UCSD-AML1 (cell line): ENCODE data around the gene SLC35B3.
"Not testable (repeated sequence)": the region's sequence is repeated elsewhere in the genome, so short reads cannot be mapped to it uniquely, and the experiment has no call there.

Experiments used
- DNase-seq: peaks from one replicate; lab custom pipeline; 2025; ENCODE audit not compliant: unreplicated experiment; lab: John Stamatoyannopoulos, UW

SLC35B3 gene

DNA sequence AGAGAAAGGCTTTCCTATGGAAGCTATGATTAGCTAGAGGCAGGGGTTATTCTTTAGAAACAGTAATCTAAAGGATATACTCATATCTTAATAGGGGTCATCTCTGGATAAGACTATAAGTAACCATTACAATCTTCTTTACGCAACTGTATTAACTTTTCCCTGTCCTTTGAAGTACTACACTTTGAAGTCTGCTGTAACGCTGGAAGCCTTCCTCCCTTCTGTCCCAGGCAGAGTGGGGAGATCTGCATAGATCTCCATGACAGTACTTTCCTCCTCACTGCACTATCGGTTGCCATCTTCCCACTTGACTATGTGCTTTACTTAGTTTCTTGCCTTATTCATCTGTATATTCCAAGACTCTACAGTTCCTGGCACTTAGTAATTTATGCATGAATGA lies 20.1 kb downstream of the SLC35B3 start:
- DNase-seq: no peak

DNA sequence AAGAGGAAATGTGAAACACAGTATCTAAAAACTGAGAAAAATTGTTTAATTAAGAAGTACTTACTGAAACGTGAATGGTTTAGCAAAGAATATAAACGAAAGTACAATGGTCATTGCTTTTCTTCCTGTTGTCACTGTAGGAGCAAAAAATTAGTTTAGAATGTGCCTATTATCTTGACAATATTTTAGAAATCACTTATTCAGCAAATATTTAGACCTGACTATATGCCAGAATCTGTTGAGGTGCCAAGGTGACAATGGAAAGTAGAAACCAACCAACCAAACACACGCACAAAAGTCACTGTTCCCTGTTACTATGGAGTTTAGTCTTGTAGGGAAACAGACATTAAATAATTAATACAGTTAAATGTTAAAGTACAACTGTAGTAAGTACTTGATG lies 20.5 kb downstream of the SLC35B3 start:
- DNase-seq: no peak

DNA sequence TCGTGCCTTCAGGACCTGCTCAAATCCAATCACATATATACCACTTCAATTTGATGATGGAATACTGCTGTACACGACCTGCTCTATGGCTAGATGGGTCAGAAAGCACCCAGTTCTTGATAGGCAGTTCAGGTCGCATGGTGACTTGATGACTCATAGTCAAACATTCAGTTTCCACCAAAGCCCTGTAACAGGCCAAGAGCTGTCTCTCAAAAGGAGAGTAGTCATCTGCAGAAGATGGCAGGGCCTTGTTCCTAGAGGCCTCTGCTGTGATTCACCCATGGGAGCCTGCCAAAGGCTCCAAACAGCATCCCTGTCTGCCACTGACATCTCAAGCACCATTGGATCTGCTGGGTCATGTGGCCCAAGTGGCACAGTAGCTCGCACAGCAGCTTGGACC lies 29.4 kb downstream of the SLC35B3 start:
- not testable (repeated sequence) for DNase-seq

DNA sequence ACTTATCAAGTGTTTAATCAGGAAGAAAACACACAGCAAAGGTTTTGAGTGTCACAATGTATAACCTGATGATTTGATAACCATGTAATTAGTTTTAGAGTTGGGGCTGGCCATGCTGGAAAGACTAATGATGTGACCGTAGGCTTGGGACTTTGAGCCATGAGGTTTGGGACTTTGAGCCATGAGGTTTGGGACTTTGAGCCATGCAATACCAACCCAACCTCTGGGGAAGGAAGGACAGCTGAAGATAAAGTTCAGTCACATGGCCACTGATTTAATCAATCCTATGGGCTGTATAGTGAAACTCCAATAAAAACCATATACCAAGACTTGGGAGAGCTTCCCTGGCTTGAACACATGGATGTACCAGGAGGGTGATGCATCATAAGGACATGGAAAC lies 32.8 kb downstream of the SLC35B3 start:
- DNase-seq: no peak

DNA sequence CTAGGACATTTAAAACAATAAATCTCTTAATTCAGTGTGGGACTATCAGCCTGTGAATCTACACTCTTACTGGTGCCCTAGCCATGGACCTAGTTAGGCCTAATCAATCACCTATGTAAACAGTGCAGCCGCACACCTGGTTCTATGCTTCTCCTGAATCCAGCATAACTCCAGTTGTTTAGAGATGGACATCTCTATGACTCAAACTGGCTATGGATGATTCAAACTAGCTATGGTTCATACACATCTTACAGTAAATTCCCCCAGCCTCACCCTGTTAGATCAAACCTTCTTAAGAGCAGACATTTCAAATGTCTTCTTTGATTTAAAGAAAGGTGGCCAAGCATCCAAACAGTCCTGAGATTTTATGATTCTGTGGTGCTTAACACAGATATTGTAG lies 34.7 kb downstream of the SLC35B3 start:
- no peak for DNase-seq

DNA sequence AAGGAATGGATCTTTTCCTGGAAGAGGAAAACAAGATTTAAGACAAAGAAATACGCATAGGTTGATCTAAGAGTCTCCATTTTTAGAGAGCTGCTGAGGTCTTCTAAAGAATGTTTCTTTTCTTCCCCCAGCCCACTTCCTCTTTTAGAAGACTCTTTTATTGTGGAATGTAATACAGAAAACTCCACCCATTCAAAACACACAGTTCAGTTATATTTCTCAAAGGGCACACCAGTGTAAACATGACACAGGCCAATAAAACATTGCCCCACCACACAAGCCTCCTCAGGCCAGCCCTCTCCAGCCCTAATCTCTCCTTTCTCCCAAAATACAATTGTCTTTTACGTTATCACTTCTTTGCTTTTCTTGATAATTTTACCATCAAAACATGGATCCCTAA lies 42.8 kb downstream of the SLC35B3 start:
- DNase-seq: no peak

DNA sequence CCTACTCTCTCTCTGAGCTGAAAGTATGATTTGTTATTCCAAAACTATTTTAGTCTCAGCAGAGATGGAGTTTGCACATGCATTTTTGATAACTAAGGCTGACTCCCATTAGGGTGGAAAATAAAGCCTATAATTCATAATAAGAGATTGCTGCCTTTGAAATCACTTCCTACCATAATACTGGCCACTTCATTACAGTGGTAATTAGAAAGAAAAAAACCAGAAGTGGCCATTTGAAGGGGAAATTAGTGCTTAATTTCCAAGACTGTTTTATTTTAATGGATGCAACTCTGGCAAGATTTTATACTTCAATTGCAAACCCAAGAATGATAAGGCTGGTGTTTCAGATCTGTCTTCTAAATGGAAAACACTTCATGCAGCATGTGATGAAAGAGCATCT lies 43.4 kb downstream of the SLC35B3 start:
- no peak for DNase-seq

DNA sequence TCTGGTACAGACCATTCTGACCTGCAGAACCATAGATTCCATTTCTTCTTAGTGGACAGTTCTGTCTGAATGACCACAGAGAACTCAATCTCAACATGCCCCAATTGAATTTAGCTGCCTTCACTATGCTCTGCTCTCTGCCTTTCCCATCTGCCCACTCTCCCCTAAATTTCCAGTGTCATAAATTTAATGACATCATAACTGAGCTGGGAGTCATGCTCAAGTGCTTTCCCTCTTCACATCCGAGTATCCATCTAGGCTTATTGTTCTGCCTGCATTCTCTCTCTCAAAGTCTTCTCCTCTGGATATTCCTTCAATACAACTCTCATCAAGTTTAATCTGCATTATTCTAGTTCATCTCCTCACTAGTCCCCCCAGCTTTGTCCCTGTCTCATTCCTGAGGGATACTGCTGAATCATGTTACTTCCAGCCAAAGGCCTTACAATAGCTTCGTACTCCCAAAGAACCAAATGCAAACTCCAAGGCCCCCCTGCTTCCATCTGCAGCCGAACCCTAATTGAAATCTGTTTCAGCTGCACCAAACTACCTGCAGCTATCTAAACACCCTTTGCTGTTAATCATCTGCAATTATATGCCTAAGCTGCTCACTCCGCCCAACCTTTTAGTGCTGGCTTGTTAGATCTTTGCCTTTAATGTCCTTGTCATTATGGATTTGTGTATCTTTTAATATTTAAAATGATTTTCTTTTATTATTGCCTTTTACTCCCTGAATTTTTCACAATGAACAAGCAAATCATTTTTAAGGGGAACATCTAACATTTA lies 46.1 kb downstream of the SLC35B3 start:
- no peak for DNase-seq

DNA sequence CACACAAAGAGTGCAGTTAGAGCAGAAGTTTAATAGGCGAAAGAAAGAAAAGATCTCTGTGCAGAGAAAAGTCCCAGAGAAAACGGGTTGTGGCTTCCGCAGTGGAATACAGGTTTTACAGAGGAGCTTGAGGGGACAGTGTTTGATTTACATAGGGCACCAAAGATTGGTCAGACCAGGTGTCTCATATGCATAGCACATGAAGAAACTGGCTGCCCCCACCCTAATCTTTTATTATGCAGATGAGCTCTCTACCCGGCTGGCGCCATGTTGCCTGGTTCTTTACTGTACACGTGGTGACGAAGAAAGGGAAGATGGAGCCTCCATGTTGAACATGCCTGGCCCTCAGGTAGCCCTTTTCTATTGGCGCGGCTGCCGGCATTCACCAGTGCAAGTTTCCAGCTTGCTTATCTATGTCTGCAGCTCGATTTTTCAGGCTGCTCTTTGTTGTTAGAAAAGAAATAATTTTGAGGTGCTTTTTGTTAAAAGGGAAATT lies 47.4 kb downstream of the SLC35B3 start:
- DNase-seq: no peak

DNA sequence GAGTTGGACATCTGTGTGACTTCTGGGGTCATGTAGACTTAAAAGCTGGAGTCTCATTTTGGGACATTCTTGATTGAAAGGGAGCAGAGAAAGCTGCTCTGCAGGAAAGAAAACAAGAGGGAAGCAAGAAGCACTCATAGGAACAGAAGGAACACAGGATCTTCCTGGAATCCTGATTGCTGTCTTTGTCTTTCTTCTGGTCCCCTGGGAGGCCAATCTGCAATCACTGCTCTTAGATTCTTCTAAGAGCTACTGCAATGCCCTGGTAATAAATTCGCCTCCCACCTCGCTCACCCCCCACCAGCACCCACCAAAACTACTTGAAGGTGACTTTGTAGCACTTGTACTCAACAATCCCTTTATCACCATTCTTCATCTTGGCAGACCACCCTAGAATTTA lies 51.8 kb downstream of the SLC35B3 start:
- DNase-seq: no peak

DNA sequence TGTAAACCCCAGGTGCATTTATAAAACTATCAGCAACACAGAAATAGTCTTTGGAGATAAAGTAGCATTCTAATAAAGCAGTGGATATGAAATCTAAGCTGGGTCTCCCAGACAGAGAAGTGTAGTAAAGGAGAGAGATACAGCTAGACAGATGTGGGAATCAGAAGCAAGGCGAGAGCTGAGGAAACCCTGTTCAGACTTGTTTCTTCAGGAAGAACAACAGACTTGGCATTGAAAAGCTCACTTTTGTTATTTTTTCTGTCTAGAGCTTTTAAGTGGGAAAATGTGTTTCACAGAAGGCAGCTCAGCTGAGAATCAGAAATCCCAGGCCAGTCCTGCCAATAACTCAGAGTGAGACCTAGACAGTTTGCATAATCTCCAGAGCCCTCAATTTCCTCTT lies 52.9 kb downstream of the SLC35B3 start:
- DNase-seq: no peak

DNA sequence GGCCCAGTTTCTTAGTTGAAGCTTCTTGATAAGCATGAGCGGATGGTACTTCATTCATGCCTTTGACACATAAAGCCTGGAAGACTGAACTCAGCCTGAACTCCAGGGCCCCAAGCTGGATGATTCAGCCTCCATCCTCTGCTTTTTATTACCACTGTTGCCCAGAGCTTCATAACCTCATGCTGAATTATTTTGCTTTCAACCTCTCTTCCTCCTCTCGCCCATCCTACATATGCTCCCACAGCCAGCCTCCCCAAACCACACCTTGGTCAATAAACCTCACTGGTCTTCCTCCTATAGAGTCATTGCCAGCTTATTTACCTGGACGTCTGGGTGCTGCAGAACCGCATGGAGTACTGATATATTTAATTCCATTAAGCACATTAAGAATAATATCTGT lies 59.4 kb downstream of the SLC35B3 start:
- DNase-seq: no peak
